Activated effector memory CD4-positive, alpha-beta T cell treated with anti-CD3 and anti-CD28 coated beads, Interleukin-2, amount 50 U/mL, for 16 hours (primary cell): ENCODE results near the gene TLK1.
"Not testable (repeated sequence)": the region's sequence is repeated elsewhere in the genome, so short reads cannot be mapped to it uniquely, and the experiment has no call there.

Source experiments
- DNase-seq: peaks from one replicate; pipeline ENCODE4 v3.0.0-alpha.2; 2020

TLK1 gene

GRCh38 chr2:171080607-171081006 lies 80.1 kb downstream of the TLK1 start:
- no peak for DNase-seq

GRCh38 chr2:171076422-171076821 lies 84.3 kb downstream of the TLK1 start:
- not testable (repeated sequence) for DNase-seq

GRCh38 chr2:171072164-171072563 lies 88.5 kb downstream of the TLK1 start:
- no peak for DNase-seq

- DNase-seq = no peak
These were observed 91.3 kb downstream of the TLK1 start for GRCh38 chr2:171069286-171069956.

- DNase-seq = no peak
These were observed 94.6 kb downstream of the TLK1 start for GRCh38 chr2:171066110-171066509.

- DNase-seq = no peak
These were observed 103.1 kb downstream of the TLK1 start for GRCh38 chr2:171057575-171057974.

GRCh38 chr2:171056307-171056706 lies 104.4 kb downstream of the TLK1 start:
- no peak for DNase-seq

- DNase-seq = no peak
These were observed 111.0 kb downstream of the TLK1 start for GRCh38 chr2:171049691-171050090.

GRCh38 chr2:171046048-171046560 lies 114.6 kb downstream of the TLK1 start:
- DNase-seq = no peak

- DNase-seq = no peak
These were observed 116.3 kb downstream of the TLK1 start for GRCh38 chr2:171044416-171044815.

- no peak for DNase-seq
These were observed 118.3 kb downstream of the TLK1 start for GRCh38 chr2:171042253-171042969.

- DNase-seq = no peak
These were observed 124.2 kb downstream of the TLK1 start for GRCh38 chr2:171036532-171036931.

- DNase-seq = no peak
These were observed 126.4 kb downstream of the TLK1 start for GRCh38 chr2:171034315-171034714.

GRCh38 chr2:171025214-171025613 lies 135.5 kb downstream of the TLK1 start:
- no peak for DNase-seq

GRCh38 chr2:171018522-171018921 lies 142.2 kb downstream of the TLK1 start:
- DNase-seq = no peak

- DNase-seq = no peak
These were observed 144.6 kb downstream of the TLK1 start for GRCh38 chr2:171016125-171016524.

- no peak for DNase-seq
These were observed 146.8 kb downstream of the TLK1 start for GRCh38 chr2:171013851-171014250.

GRCh38 chr2:171009386-171009785 lies 151.3 kb downstream of the TLK1 start:
- DNase-seq = no peak

GRCh38 chr2:171008550-171009205 lies 152.0 kb downstream of the TLK1 start:
- no peak for DNase-seq

- DNase-seq = no peak
These were observed 155.9 kb downstream of the TLK1 start for GRCh38 chr2:171004833-171005232.

- DNase-seq = no peak
These were observed 156.3 kb downstream of the TLK1 start for GRCh38 chr2:171004363-171004762.

GRCh38 chr2:170999654-171000053 lies 161.0 kb downstream of the TLK1 start:
- no peak for DNase-seq

- DNase-seq = no peak
These were observed 162.6 kb downstream of the TLK1 start for GRCh38 chr2:170997893-170998597.
